ENCODE results near the gene PALM2AKAP2. TPM values are rescaled to one million over a fixed set of nuclear protein-coding genes. Genes with fewer than 3 reads are reported as not detected.

The PALM2AKAP2 gene
- total RNA-seq, 4 donors from 2014 or later: 0.37 to 0.64 (median 0.55) TPM; not detected in 1

- in situ Hi-C loops (cut with MboI; ENCODE audit: low pct_ligation_motif_present in 1 of 4, low pct_unique_long_range_greater_than_20kb in 1 of 4, low sequenced_read_pairs in 3 of 4): loop anchor here in 2 of 4 donors (10.0 to 25.0 kb wide), 2 partner anchors 226 to 239 kb away; no protein-coding TSS in a partner anchor
- DNase-seq: no peak
- Histone ChIP-seq H3K9me3 (no peaks in the 10 kb centered on the region), H3K36me3 (no peaks in the 10 kb centered on the region), H3K4me1 (peaks cover 0 to 3% (median 0%) of the 10 kb centered on the region in 4 donors), H3K27ac (no peak overlapping the region), H3K27me3 (no peaks in the 10 kb centered on the region), H3K4me3 (no peak overlapping the region)
- TF ChIP-seq EP300 (IDR thresholded peaks at IDR 0.05; ENCODE audit: low read depth) (no peak), POLR2A (IDR thresholded peaks at IDR 0.05) (no peak), POLR2AphosphoS5 (IDR thresholded peaks at IDR 0.05) (no peak)
- WGBS, 2 donors (ENCODE audit: low coverage in 1 of 2): 81 to 83% methylated on average over 2 to 4 of the region's 4 CpGs
- intact Hi-C loops (cut with DNase I; ENCODE audit: low total_unique reads): no loop called here
Measured at GRCh38 chr9:109813303-109813702, 33.3 kb downstream of the PALM2AKAP2 start.

GRCh38 chr9:109813829-109814228 is 33.8 kb downstream of the PALM2AKAP2 start:
- no peaks in the 10 kb centered on the region for H3K9me3 ChIP-seq
- H3K36me3 ChIP-seq: no peaks in the 10 kb centered on the region
- intact Hi-C loops (cut with DNase I; ENCODE audit: low total_unique reads) (no loop called here), in situ Hi-C loops (cut with MboI; ENCODE audit: low pct_ligation_motif_present in 1 of 4, low pct_unique_long_range_greater_than_20kb in 1 of 4, low sequenced_read_pairs in 3 of 4) (loop anchor here in 2 of 4 donors (10.0 to 25.0 kb wide), 2 partner anchors 227 to 239 kb away; no protein-coding TSS in a partner anchor)
- H3K4me3 ChIP-seq: no peak overlapping the region
- H3K4me1 ChIP-seq: peaks cover 0 to 4% (median 0%) of the 10 kb centered on the region in 4 donors
- TF ChIP-seq POLR2AphosphoS5 (IDR thresholded peaks at IDR 0.05): no peak
- no peak for TF ChIP-seq EP300 (IDR thresholded peaks at IDR 0.05; ENCODE audit: low read depth)
- TF ChIP-seq CTCF (IDR thresholded peaks at IDR 0.05): no peak
- no peak for TF ChIP-seq POLR2A (IDR thresholded peaks at IDR 0.05)
- no peak for DNase-seq
- WGBS, 2 donors (ENCODE audit: low coverage in 1 of 2): 60 to 83% methylated on average over 2 to 6 of the region's 6 CpGs
- no peaks in the 10 kb centered on the region for H3K27me3 ChIP-seq
- H3K27ac ChIP-seq: no peak overlapping the region

- intact Hi-C loops (cut with DNase I; ENCODE audit: low total_unique reads) (loop anchor here (5.0 kb wide), 1 partner anchor 243 kb away; no protein-coding TSS in a partner anchor), in situ Hi-C loops (cut with MboI; ENCODE audit: low pct_ligation_motif_present in 1 of 4, low pct_unique_long_range_greater_than_20kb in 1 of 4, low sequenced_read_pairs in 3 of 4) (loop anchor here in 3 of 4 donors (5.0 to 25.0 kb wide), 3 partner anchors 228 to 241 kb away; no protein-coding TSS in a partner anchor)
- Histone ChIP-seq H3K4me3 (no peak overlapping the region), H3K27me3 (no peaks in the 10 kb centered on the region), H3K4me1 (peaks cover 0 to 4% (median 0%) of the 10 kb centered on the region in 4 donors), H3K27ac (no peak overlapping the region), H3K36me3 (no peaks in the 10 kb centered on the region), H3K9me3 (no peaks in the 10 kb centered on the region)
- no peak for DNase-seq
- no peak for TF ChIP-seq CTCF (IDR thresholded peaks at IDR 0.05)
- no peak for TF ChIP-seq POLR2A (IDR thresholded peaks at IDR 0.05)
- TF ChIP-seq POLR2AphosphoS5 (IDR thresholded peaks at IDR 0.05): no peak
- TF ChIP-seq EP300 (IDR thresholded peaks at IDR 0.05; ENCODE audit: low read depth): no peak
Measured at GRCh38 chr9:109815366-109815947, 35.5 kb downstream of the PALM2AKAP2 start.

GRCh38 chr9:109816490-109816889 is 36.5 kb downstream of the PALM2AKAP2 start:
- TF ChIP-seq CTCF (IDR thresholded peaks at IDR 0.05): no peak
- peak; percentile 16 to 65 (median 44) for TF ChIP-seq POLR2AphosphoS5 (IDR thresholded peaks at IDR 0.05)
- intact Hi-C loops (cut with DNase I; ENCODE audit: low total_unique reads) (loop anchor here (5.0 kb wide), 1 partner anchor 244 kb away; no protein-coding TSS in a partner anchor), in situ Hi-C loops (cut with MboI; ENCODE audit: low pct_ligation_motif_present in 1 of 4, low pct_unique_long_range_greater_than_20kb in 1 of 4, low sequenced_read_pairs in 3 of 4) (loop anchor here in 3 of 4 donors (5.0 to 25.0 kb wide), 3 partner anchors 229 to 242 kb away; no protein-coding TSS in a partner anchor)

More at GRCh38 chr9:109816490-109816889, 36.5 kb downstream of the PALM2AKAP2 start:
- no peaks in the 10 kb centered on the region for H3K27me3 ChIP-seq
- no peak for DNase-seq
- no peaks in the 10 kb centered on the region for H3K9me3 ChIP-seq
- no peaks in the 10 kb centered on the region for H3K36me3 ChIP-seq
- H3K4me1 ChIP-seq: peaks cover 0 to 4% (median 0%) of the 10 kb centered on the region in 4 donors
- WGBS, 2 donors (ENCODE audit: low coverage in 1 of 2): 34 to 53% methylated on average over 3 to 4 of the region's 4 CpGs
- H3K4me3 ChIP-seq: no peak overlapping the region
- H3K27ac ChIP-seq: peak overlapping the region in 2 of 4 donors; percentile 9 to 19
